HUES64 (cell line): Measurements from ENCODE around the gene KPNA6.

Source experiments
- H3K27ac ChIP-seq: 2 replicates; pipeline ENCODE4 v1.7.0; 2013; ENCODE audit warnings: low read depth, low read length, inconsistent platforms
- H3K27me3 ChIP-seq: 2 replicates; pipeline ENCODE4 v1.6.1; 2013; ENCODE audit warnings: mild to moderate bottlenecking, low read length; ENCODE audit not compliant: insufficient read depth
- H3K36me3 ChIP-seq: 2 replicates; pipeline ENCODE4 v1.6.1; 2013; ENCODE audit warnings: mild to moderate bottlenecking, low read length; ENCODE audit not compliant: insufficient read depth
- H3K4me1 ChIP-seq: 2 replicates; pipeline ENCODE4 v1.6.1; 2013; ENCODE audit warnings: mild to moderate bottlenecking, low read length, moderate library complexity; ENCODE audit not compliant: insufficient read depth
- H3K4me3 ChIP-seq: 2 replicates; pipeline ENCODE4 v1.5.1; 2013; ENCODE audit warnings: mild to moderate bottlenecking, low read length, moderate library complexity
- H3K9ac ChIP-seq: 2 replicates; pipeline ENCODE4 v1.6.1; 2013; ENCODE audit warnings: mild to moderate bottlenecking, low read depth, low read length
- H3K9me3 ChIP-seq: 2 replicates; pipeline ENCODE4 v1.6.1; 2013; ENCODE audit warnings: low read depth, low read length; ENCODE audit not compliant: insufficient read depth
- WGBS: fragments of 150-250, 120-280 bp; methylation state at CpG from one replicate; pipeline ENCODE4 v1.1.7; 2013; ENCODE audit warnings: missing lambda C conversion rate; 5-methylcytosine and 5-hydroxymethylcytosine counted together

KPNA6 gene

GRCh38 chr1:32221980-32222755 is 114.3 kb downstream of the KPNA6 start, which contains the start of the genes EIF3I and TMEM234:
Gene EIF3I, plus strand, starts transcription at chr1:32222407. Its CDS starts 35 bp downstream, at chr1:32222442.
Gene TMEM234, minus strand, starts transcription at chr1:32222353. Its CDS starts 31 bp downstream, at chr1:32222322.
- under 1% methylated on average over 46 of the region's 46 CpGs for WGBS
- H3K27ac ChIP-seq = peak within 1 kb of the TSS; percentile 80
- peaks cover 10% of the 10 kb centered on the region; the same call in 1 of the 2 replicates for H3K4me1 ChIP-seq
- H3K9ac ChIP-seq = peak within 1 kb of the TSS; percentile 90
- H3K27me3 ChIP-seq = no peaks in the 10 kb centered on the region
- peaks cover 37% of the 10 kb centered on the region for H3K36me3 ChIP-seq
- H3K4me3 ChIP-seq = peak within 1 kb of the TSS; percentile 97
- no peaks in the 10 kb centered on the region for H3K9me3 ChIP-seq

- Histone ChIP-seq H3K9me3 (no peaks in the 10 kb centered on the region), H3K36me3 (peaks cover 50% of the 10 kb centered on the region), H3K27me3 (no peaks in the 10 kb centered on the region), H3K4me1 (peaks cover 10% of the 10 kb centered on the region; the same call in 1 of the 2 replicates), H3K9ac (no peak overlapping the region), H3K27ac (no peak overlapping the region), H3K4me3 (no peak overlapping the region)
- 93% methylated on average over 3 of the region's 3 CpGs for WGBS
These were observed 115.8 kb downstream of the KPNA6 start for GRCh38 chr1:32223683-32224082.

- H3K9ac ChIP-seq = no peak overlapping the region
- no peaks in the 10 kb centered on the region for H3K27me3 ChIP-seq
- H3K4me3 ChIP-seq = no peak overlapping the region
- peaks cover 10% of the 10 kb centered on the region; the same call in 1 of the 2 replicates for H3K4me1 ChIP-seq
- 94% methylated on average over 3 of the region's 4 CpGs for WGBS
- H3K9me3 ChIP-seq = no peaks in the 10 kb centered on the region
- peaks cover 55% of the 10 kb centered on the region for H3K36me3 ChIP-seq
- H3K27ac ChIP-seq = no peak overlapping the region
These were observed 116.4 kb downstream of the KPNA6 start for GRCh38 chr1:32224285-32224684.
